SK-N-SH (cell line): ENCODE measurements around the gene NT5DC3. TPM values are rescaled to one million over a fixed set of nuclear protein-coding genes. Genes with fewer than 3 reads are reported as not detected.

Experiments
- CTCF ChIA-PET: fragments of 300-600, 350-600 bp; formaldehyde crosslinking; extraction: SDS; loops from one replicate; lab custom pipeline; 2021; lab: Yijun Ruan, JAX
- POLR2A ChIA-PET: fragments of 350-600 bp; sonication (Branson Sonifier 250); formaldehyde crosslinking; extraction: SDS; loops from one replicate; lab custom pipeline; 2020; ENCODE audit warnings: antibody characterized with exemption, inconsistent platforms; lab: Yijun Ruan, JAX
- DNase-seq: peaks from one replicate; pipeline ENCODE4 v3.0.0; 2012
- H2AFZ ChIP-seq: fragments of 200-600 bp; sonication (generic); 2 replicates; pipeline ENCODE4 v1.8.1; 2016; ENCODE audit warnings: antibody characterized with exemption, mild to moderate bottlenecking, low read depth
- H3F3A ChIP-seq: fragments of 200-600 bp; sonication (generic); replicated peaks from 2 replicates; pipeline ENCODE3; 2016; ENCODE audit warnings: antibody characterized with exemption, mild to moderate bottlenecking; ENCODE audit not compliant: insufficient read depth
- H3K27ac ChIP-seq, 2 experiments: fragments of 200-500 bp in 1 of 2; fragments of 200-600 bp in 1 of 2; sonication (Bioruptor generic) in 1 of 2; sonication (generic), shearing (Covaris generic) in 1 of 2; 2 replicates each; pipeline versions ENCODE4 v1.5.1 to v1.6.1; 2014 to 2016; ENCODE audit warnings: low read depth in 2 of 2, inconsistent platforms in 1 of 2, low read length in 1 of 2, mild to moderate bottlenecking in 1 of 2, mixed read lengths in 1 of 2
- H3K27me3 ChIP-seq: fragments of 200-600 bp; sonication (generic), shearing (Covaris generic); 2 replicates; pipeline ENCODE4 v1.6.1; 2016; ENCODE audit warnings: mixed run types; ENCODE audit not compliant: insufficient read depth
- H3K36me3 ChIP-seq, 2 experiments: fragments of 200-500 bp in 1 of 2; fragments of 200-600 bp in 1 of 2; sonication (Bioruptor generic) in 1 of 2; sonication (generic) in 1 of 2; replicated peaks in 1 of 2; 2 replicates each; pipeline versions ENCODE3 to v1.5.1; 2014 to 2016; ENCODE audit warnings: low read length in 1 of 2, mild to moderate bottlenecking in 1 of 2; ENCODE audit not compliant: insufficient read depth in 2 of 2, control insufficient read depth in 1 of 2
- H3K4me1 ChIP-seq, 2 experiments: fragments of 200-500 bp in 1 of 2; fragments of 200-600 bp in 1 of 2; sonication (Bioruptor generic) in 1 of 2; sonication (generic), shearing (Covaris generic) in 1 of 2; 2 replicates each; pipeline versions ENCODE4 v1.5.1 to v1.6.1; 2014 to 2016; ENCODE audit warnings: low read depth in 1 of 2, low read length in 1 of 2, mixed run types in 1 of 2; ENCODE audit not compliant: insufficient read depth in 2 of 2, control insufficient read depth in 1 of 2
- H3K4me2 ChIP-seq: fragments of 200-600 bp; sonication (generic), shearing (Covaris generic); 2 replicates; pipeline ENCODE4 v1.6.1; 2017; ENCODE audit warnings: mixed run types
- H3K4me3 ChIP-seq, 2 experiments: fragments of 200-500 bp in 1 of 2; fragments of 200-600 bp in 1 of 2; sonication (Bioruptor generic) in 1 of 2; sonication (generic), shearing (Covaris generic) in 1 of 2; 2 replicates each; pipeline versions ENCODE4 v1.5.1 to v1.8.1; 2014 to 2016; ENCODE audit warnings: low read depth in 2 of 2, inconsistent platforms in 1 of 2, low read length in 1 of 2, mild to moderate bottlenecking in 1 of 2, mixed read lengths in 1 of 2, moderate library complexity in 1 of 2
- H3K79me2 ChIP-seq: fragments of 200-600 bp; sonication (generic); 2 replicates; pipeline ENCODE4 v1.8.1; 2017; ENCODE audit warnings: mild to moderate bottlenecking; ENCODE audit not compliant: insufficient read depth
- H3K9ac ChIP-seq: fragments of 200-600 bp; sonication (generic); 2 replicates; pipeline ENCODE4 v1.6.1; 2017; ENCODE audit warnings: mixed run types
- H3K9me2 ChIP-seq: fragments of 200-600 bp; sonication (generic); 2 replicates; pipeline ENCODE4 v1.6.1; 2017; ENCODE audit warnings: mixed run types
- H3K9me3 ChIP-seq: fragments of 200-600 bp; sonication (generic); 2 replicates; pipeline ENCODE4 v1.6.1; 2017; ENCODE audit warnings: mixed run types, mild to moderate bottlenecking, moderate library complexity
- H4K20me1 ChIP-seq: fragments of 200-600 bp; sonication (generic); 2 replicates; pipeline ENCODE4 v1.6.1; 2017; ENCODE audit warnings: mild to moderate bottlenecking, mixed run types; ENCODE audit not compliant: insufficient read depth
- CHD2 ChIP-seq: fragments of 150-350 bp; IDR thresholded peaks from 2 replicates; pipeline ENCODE4 v1.6.1; 2018; ENCODE audit warnings: low read length; ENCODE audit not compliant: partially characterized antibody
- EP300 ChIP-seq, 2 experiments: IDR thresholded peaks; 2 replicates each; pipeline versions ENCODE4 v1.4.0 to v1.6.1; 2012; ENCODE audit warnings: borderline replicate concordance in 1 of 2, low read depth in 1 of 2, low read length in 1 of 2
- EZH2phosphoT487 ChIP-seq: fragments of 200-600 bp; sonication (generic); IDR thresholded peaks from 2 replicates; pipeline ENCODE4 v1.6.1; 2017; ENCODE audit warnings: low read depth, mixed run types, mild to moderate bottlenecking, antibody characterized with exemption, moderate library complexity, borderline replicate concordance
- JUND ChIP-seq: IDR thresholded peaks from 2 replicates; pipeline ENCODE4 v1.4.0; 2012
- MXI1 ChIP-seq: IDR thresholded peaks from 2 replicates; pipeline ENCODE4 v1.6.1; 2012; ENCODE audit warnings: mild to moderate bottlenecking, low read depth, low read length, improper control_type of control experiment
- NRF1 ChIP-seq: IDR thresholded peaks from 2 replicates; pipeline ENCODE4 v1.6.1; 2012; ENCODE audit warnings: low read depth, mild to moderate bottlenecking, low read length
- RAD21 ChIP-seq: IDR thresholded peaks from 2 replicates; pipeline ENCODE4 v1.6.1; 2012; ENCODE audit warnings: mild to moderate bottlenecking, low read length
- RXRA ChIP-seq: IDR thresholded peaks from 2 replicates; pipeline ENCODE4 v1.4.0; 2012; ENCODE audit warnings: low read depth, mild to moderate bottlenecking, borderline replicate concordance
- SIN3A ChIP-seq: IDR thresholded peaks from 2 replicates; pipeline ENCODE4 v1.6.1; 2012; ENCODE audit warnings: low read depth, mild to moderate bottlenecking, low read length, moderate library complexity, borderline replicate concordance
- TCF12 ChIP-seq: IDR thresholded peaks from 2 replicates; pipeline ENCODE4 v1.4.0; 2012
- TEAD4 ChIP-seq: IDR thresholded peaks from 2 replicates; pipeline ENCODE4 v1.4.0; 2012; ENCODE audit warnings: mild to moderate bottlenecking, borderline replicate concordance; ENCODE audit not compliant: insufficient read depth
- YY1 ChIP-seq: IDR thresholded peaks from 2 replicates; pipeline ENCODE4 v1.4.0; 2012; ENCODE audit warnings: low read depth, mild to moderate bottlenecking
- WGBS: methylation state at CpG from one replicate; pipeline ENCODE4 v1.1.6; 2017; ENCODE audit warnings: low lambda C conversion rate; 5-methylcytosine and 5-hydroxymethylcytosine counted together
- polyA plus RNA-seq, 3 experiments: library from polyadenylated mRNA; depleted of rRNA; stranded (reverse); fragments of >200 nt; gene quantifications; 2 replicates each; pipeline ENCODE4 v1.2.3, GENCODE V29; 2012
- TF ChIP-seq, protein P1 (sequence below): fragments of 200-600 bp; sonication (generic); IDR thresholded peaks from 2 replicates; pipeline ENCODE4 v1.6.1; 2017; ENCODE audit warnings: antibody characterized with exemption, mild to moderate bottlenecking, moderate library complexity
- TF ChIP-seq, protein P2 (sequence below): IDR thresholded peaks from 2 replicates; pipeline ENCODE4 v1.4.0; 2012; ENCODE audit warnings: low read depth, borderline replicate concordance
- TF ChIP-seq, protein P3 (sequence below): IDR thresholded peaks from 2 replicates; pipeline ENCODE4; 2012
- TF ChIP-seq, protein P4 (sequence below): IDR thresholded peaks from 2 replicates; pipeline ENCODE4 v1.4.0; 2012; ENCODE audit warnings: low read depth
- TF ChIP-seq, protein P5 (sequence below): fragments of 150-350 bp; IDR thresholded peaks from 2 replicates; pipeline ENCODE4 v1.6.1; 2016; ENCODE audit warnings: mild to moderate bottlenecking, low read depth, low read length
- TF ChIP-seq, protein P6 (sequence below): IDR thresholded peaks from 2 replicates; pipeline ENCODE4 v1.6.1; 2012; ENCODE audit warnings: mild to moderate bottlenecking, low read depth, low read length, moderate library complexity
- TF ChIP-seq, protein P7 (sequence below): fragments of 150-350 bp; IDR thresholded peaks from 2 replicates; pipeline ENCODE4 v1.6.1; 2017; ENCODE audit warnings: antibody characterized with exemption, low read length, low read depth, borderline replicate concordance
- TF ChIP-seq, protein P8 (sequence below): IDR thresholded peaks from 2 replicates; pipeline ENCODE4 v1.4.0; 2012; ENCODE audit warnings: low read depth, borderline replicate concordance

The NT5DC3 gene
- polyA plus RNA-seq, 1 of the 3 experiments (the other 2 are of a cell fraction) = 11.0 TPM

DNA sequence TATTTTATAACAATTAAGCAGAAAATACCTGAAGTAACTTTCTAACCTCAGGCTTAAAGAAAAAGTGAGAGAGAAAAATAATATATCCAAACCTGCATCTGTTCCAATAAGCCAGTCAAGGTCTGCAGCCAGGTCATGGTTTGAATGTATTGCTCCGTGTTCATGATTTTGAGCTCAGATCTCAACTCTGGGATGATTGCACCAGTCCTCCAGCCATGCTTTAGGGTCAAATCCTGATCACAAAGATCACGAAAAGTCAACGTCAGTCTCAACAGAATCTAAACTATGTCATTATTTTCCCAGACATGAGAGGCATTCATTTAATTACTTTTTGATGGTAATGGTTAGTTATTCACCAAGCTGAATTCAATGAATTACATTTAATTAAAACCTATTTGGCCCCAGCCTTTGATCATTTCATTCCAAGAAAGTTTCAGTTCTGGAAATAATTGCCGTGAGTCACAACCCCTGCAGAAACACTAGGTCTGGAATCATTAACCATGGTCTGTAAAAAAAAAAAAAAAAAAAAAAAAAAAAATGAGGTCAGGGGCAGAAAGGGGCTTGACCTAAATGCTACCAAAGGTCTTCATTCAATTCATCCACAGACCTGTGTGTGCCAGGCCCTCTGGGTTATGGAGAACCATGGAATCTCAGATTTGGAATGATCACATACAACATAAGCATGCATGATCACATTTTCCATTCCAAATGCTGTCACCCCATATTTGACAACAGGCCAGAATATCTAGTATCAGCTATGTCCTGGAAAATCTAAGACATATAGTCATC lies 55.6 kb downstream of the NT5DC3 start:
- Histone ChIP-seq H3K4me1 (no peaks in the 10 kb centered on the region; a peak in 1 of 4 replicates), H2AFZ (no peak overlapping the region), H3K9ac (no peak overlapping the region), H3K36me3 (peaks cover 18 to 37% of the 10 kb centered on the region in 2 experiments), H4K20me1 (no peaks in the 10 kb centered on the region), H3K9me3 (no peaks in the 10 kb centered on the region), H3K4me3 (no peak overlapping the region), H3F3A (peaks cover 7% of the 10 kb centered on the region), H3K4me2 (no peak overlapping the region)
- CTCF ChIA-PET = no interaction called here
- WGBS = 71% methylated on average over 4 of the region's 4 CpGs
- TF ChIP-seq, protein P1, sequence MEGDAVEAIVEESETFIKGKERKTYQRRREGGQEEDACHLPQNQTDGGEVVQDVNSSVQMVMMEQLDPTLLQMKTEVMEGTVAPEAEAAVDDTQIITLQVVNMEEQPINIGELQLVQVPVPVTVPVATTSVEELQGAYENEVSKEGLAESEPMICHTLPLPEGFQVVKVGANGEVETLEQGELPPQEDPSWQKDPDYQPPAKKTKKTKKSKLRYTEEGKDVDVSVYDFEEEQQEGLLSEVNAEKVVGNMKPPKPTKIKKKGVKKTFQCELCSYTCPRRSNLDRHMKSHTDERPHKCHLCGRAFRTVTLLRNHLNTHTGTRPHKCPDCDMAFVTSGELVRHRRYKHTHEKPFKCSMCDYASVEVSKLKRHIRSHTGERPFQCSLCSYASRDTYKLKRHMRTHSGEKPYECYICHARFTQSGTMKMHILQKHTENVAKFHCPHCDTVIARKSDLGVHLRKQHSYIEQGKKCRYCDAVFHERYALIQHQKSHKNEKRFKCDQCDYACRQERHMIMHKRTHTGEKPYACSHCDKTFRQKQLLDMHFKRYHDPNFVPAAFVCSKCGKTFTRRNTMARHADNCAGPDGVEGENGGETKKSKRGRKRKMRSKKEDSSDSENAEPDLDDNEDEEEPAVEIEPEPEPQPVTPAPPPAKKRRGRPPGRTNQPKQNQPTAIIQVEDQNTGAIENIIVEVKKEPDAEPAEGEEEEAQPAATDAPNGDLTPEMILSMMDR = no peak
- TF ChIP-seq MXI1 = no peak
- no peak for TF ChIP-seq TEAD4
- TF ChIP-seq, protein P2, sequence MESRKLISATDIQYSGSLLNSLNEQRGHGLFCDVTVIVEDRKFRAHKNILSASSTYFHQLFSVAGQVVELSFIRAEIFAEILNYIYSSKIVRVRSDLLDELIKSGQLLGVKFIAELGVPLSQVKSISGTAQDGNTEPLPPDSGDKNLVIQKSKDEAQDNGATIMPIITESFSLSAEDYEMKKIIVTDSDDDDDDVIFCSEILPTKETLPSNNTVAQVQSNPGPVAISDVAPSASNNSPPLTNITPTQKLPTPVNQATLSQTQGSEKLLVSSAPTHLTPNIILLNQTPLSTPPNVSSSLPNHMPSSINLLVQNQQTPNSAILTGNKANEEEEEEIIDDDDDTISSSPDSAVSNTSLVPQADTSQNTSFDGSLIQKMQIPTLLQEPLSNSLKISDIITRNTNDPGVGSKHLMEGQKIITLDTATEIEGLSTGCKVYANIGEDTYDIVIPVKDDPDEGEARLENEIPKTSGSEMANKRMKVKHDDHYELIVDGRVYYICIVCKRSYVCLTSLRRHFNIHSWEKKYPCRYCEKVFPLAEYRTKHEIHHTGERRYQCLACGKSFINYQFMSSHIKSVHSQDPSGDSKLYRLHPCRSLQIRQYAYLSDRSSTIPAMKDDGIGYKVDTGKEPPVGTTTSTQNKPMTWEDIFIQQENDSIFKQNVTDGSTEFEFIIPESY = no peak
- TF ChIP-seq SIN3A = no peak
- TF ChIP-seq EZH2phosphoT487 = no peak
- TF ChIP-seq YY1 = no peak
- TF ChIP-seq, protein P3, sequence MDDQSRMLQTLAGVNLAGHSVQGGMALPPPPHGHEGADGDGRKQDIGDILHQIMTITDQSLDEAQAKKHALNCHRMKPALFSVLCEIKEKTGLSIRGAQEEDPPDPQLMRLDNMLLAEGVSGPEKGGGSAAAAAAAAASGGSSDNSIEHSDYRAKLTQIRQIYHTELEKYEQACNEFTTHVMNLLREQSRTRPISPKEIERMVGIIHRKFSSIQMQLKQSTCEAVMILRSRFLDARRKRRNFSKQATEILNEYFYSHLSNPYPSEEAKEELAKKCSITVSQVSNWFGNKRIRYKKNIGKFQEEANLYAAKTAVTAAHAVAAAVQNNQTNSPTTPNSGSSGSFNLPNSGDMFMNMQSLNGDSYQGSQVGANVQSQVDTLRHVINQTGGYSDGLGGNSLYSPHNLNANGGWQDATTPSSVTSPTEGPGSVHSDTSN = no peak
- TF ChIP-seq TCF12 = no peak
- no peak for TF ChIP-seq CHD2
- TF ChIP-seq, protein P4, sequence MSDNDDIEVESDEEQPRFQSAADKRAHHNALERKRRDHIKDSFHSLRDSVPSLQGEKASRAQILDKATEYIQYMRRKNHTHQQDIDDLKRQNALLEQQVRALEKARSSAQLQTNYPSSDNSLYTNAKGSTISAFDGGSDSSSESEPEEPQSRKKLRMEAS = no peak
- TF ChIP-seq JUND = no peak
- no peak for TF ChIP-seq NRF1
- TF ChIP-seq, protein P5, sequence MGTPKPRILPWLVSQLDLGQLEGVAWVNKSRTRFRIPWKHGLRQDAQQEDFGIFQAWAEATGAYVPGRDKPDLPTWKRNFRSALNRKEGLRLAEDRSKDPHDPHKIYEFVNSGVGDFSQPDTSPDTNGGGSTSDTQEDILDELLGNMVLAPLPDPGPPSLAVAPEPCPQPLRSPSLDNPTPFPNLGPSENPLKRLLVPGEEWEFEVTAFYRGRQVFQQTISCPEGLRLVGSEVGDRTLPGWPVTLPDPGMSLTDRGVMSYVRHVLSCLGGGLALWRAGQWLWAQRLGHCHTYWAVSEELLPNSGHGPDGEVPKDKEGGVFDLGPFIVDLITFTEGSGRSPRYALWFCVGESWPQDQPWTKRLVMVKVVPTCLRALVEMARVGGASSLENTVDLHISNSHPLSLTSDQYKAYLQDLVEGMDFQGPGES = no peak
- TF ChIP-seq, protein P6, sequence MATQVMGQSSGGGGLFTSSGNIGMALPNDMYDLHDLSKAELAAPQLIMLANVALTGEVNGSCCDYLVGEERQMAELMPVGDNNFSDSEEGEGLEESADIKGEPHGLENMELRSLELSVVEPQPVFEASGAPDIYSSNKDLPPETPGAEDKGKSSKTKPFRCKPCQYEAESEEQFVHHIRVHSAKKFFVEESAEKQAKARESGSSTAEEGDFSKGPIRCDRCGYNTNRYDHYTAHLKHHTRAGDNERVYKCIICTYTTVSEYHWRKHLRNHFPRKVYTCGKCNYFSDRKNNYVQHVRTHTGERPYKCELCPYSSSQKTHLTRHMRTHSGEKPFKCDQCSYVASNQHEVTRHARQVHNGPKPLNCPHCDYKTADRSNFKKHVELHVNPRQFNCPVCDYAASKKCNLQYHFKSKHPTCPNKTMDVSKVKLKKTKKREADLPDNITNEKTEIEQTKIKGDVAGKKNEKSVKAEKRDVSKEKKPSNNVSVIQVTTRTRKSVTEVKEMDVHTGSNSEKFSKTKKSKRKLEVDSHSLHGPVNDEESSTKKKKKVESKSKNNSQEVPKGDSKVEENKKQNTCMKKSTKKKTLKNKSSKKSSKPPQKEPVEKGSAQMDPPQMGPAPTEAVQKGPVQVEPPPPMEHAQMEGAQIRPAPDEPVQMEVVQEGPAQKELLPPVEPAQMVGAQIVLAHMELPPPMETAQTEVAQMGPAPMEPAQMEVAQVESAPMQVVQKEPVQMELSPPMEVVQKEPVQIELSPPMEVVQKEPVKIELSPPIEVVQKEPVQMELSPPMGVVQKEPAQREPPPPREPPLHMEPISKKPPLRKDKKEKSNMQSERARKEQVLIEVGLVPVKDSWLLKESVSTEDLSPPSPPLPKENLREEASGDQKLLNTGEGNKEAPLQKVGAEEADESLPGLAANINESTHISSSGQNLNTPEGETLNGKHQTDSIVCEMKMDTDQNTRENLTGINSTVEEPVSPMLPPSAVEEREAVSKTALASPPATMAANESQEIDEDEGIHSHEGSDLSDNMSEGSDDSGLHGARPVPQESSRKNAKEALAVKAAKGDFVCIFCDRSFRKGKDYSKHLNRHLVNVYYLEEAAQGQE = no peak
- TF ChIP-seq, protein P7, sequence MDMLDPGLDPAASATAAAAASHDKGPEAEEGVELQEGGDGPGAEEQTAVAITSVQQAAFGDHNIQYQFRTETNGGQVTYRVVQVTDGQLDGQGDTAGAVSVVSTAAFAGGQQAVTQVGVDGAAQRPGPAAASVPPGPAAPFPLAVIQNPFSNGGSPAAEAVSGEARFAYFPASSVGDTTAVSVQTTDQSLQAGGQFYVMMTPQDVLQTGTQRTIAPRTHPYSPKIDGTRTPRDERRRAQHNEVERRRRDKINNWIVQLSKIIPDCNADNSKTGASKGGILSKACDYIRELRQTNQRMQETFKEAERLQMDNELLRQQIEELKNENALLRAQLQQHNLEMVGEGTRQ = no peak
- no peak for TF ChIP-seq RXRA
- TF ChIP-seq EP300 (IDR thresholded peaks at IDR 0.05; ENCODE audit: borderline replicate concordance in 1 of 2, low read depth in 1 of 2, low read length in 1 of 2) = no peak
- TF ChIP-seq RAD21 = no peak
- TF ChIP-seq, protein P8, sequence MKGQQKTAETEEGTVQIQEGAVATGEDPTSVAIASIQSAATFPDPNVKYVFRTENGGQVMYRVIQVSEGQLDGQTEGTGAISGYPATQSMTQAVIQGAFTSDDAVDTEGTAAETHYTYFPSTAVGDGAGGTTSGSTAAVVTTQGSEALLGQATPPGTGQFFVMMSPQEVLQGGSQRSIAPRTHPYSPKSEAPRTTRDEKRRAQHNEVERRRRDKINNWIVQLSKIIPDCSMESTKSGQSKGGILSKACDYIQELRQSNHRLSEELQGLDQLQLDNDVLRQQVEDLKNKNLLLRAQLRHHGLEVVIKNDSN = no peak
- TF ChIP-seq, all 33 proteins: peak for 0
- POLR2A ChIA-PET = no interaction called here
- no peak for DNase-seq
- no peaks in the 10 kb centered on the region for H3K27me3 ChIP-seq
- no peak overlapping the region for H3K27ac ChIP-seq
- H3K9me2 ChIP-seq = no peaks in the 10 kb centered on the region
- no peaks in the 10 kb centered on the region for H3K79me2 ChIP-seq
